WTC11 (cell line): ENCODE measurements around the gene TRIM62. TPM values are rescaled to one million over a fixed set of nuclear protein-coding genes. Genes with fewer than 3 reads are reported as not detected.

ENCODE experiments used
- ATAC-seq: fragments of 200-7000 bp; cut with Tn5 transposase; 2 replicates; pipeline ENCODE4 v1.10.0; 2021; ENCODE audit warnings: mild to moderate bottlenecking, moderate library complexity
- CTCF ChIA-PET: fragments of 300-600 bp; sonication (Branson Sonifier 250); formaldehyde crosslinking; loops from one replicate; lab custom pipeline; 2021; ENCODE audit warnings: antibody characterized with exemption; lab: Charles Lee
- POLR2A ChIA-PET: fragments of 350-600 bp; sonication (Branson Sonifier 250); formaldehyde crosslinking; loops from one replicate; lab custom pipeline; 2021; ENCODE audit warnings: antibody characterized with exemption; lab: Charles Lee
- DNase-seq: peaks from one replicate; pipeline ENCODE4 v3.0.0; 2021; ENCODE audit warnings: low spot score
- H3K27ac Mint-ChIP-seq: 2 replicates; pipeline ENCODE4 v1.8.0; 2021; ENCODE audit warnings: mixed read lengths
- H3K27me3 Mint-ChIP-seq: 2 replicates; pipeline ENCODE4 v1.8.0; 2021; ENCODE audit warnings: low read depth, mild to moderate bottlenecking, moderate library complexity, mixed read lengths
- H3K36me3 Mint-ChIP-seq: 2 replicates; pipeline ENCODE4 v1.8.0; 2021; ENCODE audit warnings: mixed read lengths
- H3K4me1 Mint-ChIP-seq: 2 replicates; pipeline ENCODE4 v1.8.0; 2022; ENCODE audit warnings: mixed read lengths
- H3K4me3 Mint-ChIP-seq: 2 replicates; pipeline ENCODE4 v1.8.0; 2021; ENCODE audit warnings: mild to moderate bottlenecking, moderate library complexity, mixed read lengths
- H3K9me3 Mint-ChIP-seq: 2 replicates; pipeline ENCODE4 v1.8.0; 2021; ENCODE audit warnings: mixed read lengths
- ARID4B ChIP-seq: sonication (generic); formaldehyde crosslinking; IDR thresholded peaks from 2 replicates; pipeline ENCODE4 v1.8.0; 2023; ENCODE audit warnings: missing genetic modification reagents, mild to moderate bottlenecking, borderline replicate concordance
- ATF3 ChIP-seq: sonication (generic); formaldehyde crosslinking; conservative IDR thresholded peaks from 2 replicates; pipeline ENCODE4 v1.8.1; 2022; ENCODE audit warnings: mild to moderate bottlenecking, missing genetic modification reagents
- E2F4 ChIP-seq: sonication (generic); formaldehyde crosslinking; IDR thresholded peaks from 2 replicates; pipeline ENCODE4 v1.8.1; 2022; ENCODE audit warnings: low read depth, mild to moderate bottlenecking, moderate library complexity, missing genetic modification reagents, borderline replicate concordance
- E2F5 ChIP-seq: sonication (generic); formaldehyde crosslinking; IDR thresholded peaks from 2 replicates; pipeline ENCODE4 v1.8.1; 2022; ENCODE audit warnings: mild to moderate bottlenecking, moderate library complexity, missing genetic modification reagents
- EMX1 ChIP-seq: fragments of 250-450 bp; sonication (Bioruptor Pico); IDR thresholded peaks from 2 replicates; pipeline ENCODE4 v1.8.0; 2021; ENCODE audit warnings: mild to moderate bottlenecking
- ERG ChIP-seq: fragments of 250-450 bp; sonication (Bioruptor Pico); IDR thresholded peaks from 2 replicates; pipeline ENCODE4 v1.8.0; 2021; ENCODE audit warnings: mild to moderate bottlenecking
- FOXP1 ChIP-seq: sonication (generic); formaldehyde crosslinking; IDR thresholded peaks from 2 replicates; pipeline ENCODE4 v1.8.0; 2022; ENCODE audit warnings: missing genetic modification reagents, mild to moderate bottlenecking, moderate library complexity, borderline replicate concordance
- HMGXB4 ChIP-seq: sonication (generic); formaldehyde crosslinking; IDR thresholded peaks from 2 replicates; pipeline ENCODE4 v1.8.1; 2023; ENCODE audit warnings: mild to moderate bottlenecking, moderate library complexity, missing genetic modification reagents
- SOX15 ChIP-seq: fragments of 250-450 bp; sonication (Bioruptor Pico); IDR thresholded peaks from 2 replicates; pipeline ENCODE4 v1.9.0; 2021; ENCODE audit warnings: mild to moderate bottlenecking
- STAT6 ChIP-seq: sonication (generic); formaldehyde crosslinking; conservative IDR thresholded peaks from 2 replicates; pipeline ENCODE4 v1.8.1; 2023; ENCODE audit warnings: mild to moderate bottlenecking, low read depth, missing genetic modification reagents, moderate library complexity
- TCF7 ChIP-seq: sonication (generic); formaldehyde crosslinking; IDR thresholded peaks from 2 replicates; pipeline ENCODE4 v1.8.0; 2022; ENCODE audit warnings: mild to moderate bottlenecking, low read depth, missing genetic modification reagents, moderate library complexity
- ZMAT4 ChIP-seq: fragments of 250-450 bp; sonication (Bioruptor Pico); IDR thresholded peaks from 2 replicates; pipeline ENCODE4 v1.9.0; 2021; ENCODE audit warnings: mild to moderate bottlenecking
- ZNF138 ChIP-seq: sonication (generic); formaldehyde crosslinking; conservative IDR thresholded peaks from 2 replicates; pipeline ENCODE4 v1.8.1; 2022; ENCODE audit warnings: mild to moderate bottlenecking, moderate library complexity, missing genetic modification reagents
- ZNF512 ChIP-seq: sonication (generic); formaldehyde crosslinking; IDR thresholded peaks from 2 replicates; pipeline ENCODE4 v1.8.1; 2022; ENCODE audit warnings: missing genetic modification reagents, borderline replicate concordance
- ZNF532 ChIP-seq: fragments of 250-450 bp; sonication (Bioruptor Pico); IDR thresholded peaks from 2 replicates; pipeline ENCODE4 v1.9.0; 2021; ENCODE audit warnings: mild to moderate bottlenecking, borderline replicate concordance
- total RNA-seq: library from RNA; stranded (reverse); gene quantifications from 3 replicates; pipeline ENCODE4 v1.2.3, GENCODE V29; 2021

The TRIM62 gene
- total RNA-seq, 1 experiment from 2014 or later = 13.6 TPM

- H3K9me3 Mint-ChIP-seq = no peaks in the 10 kb centered on the region
- CTCF ChIA-PET = interaction anchor here (0.9 to 1.9 kb wide), 3 partner anchors 12 to 206 kb away, joined by 4 to 8 read pairs (median 4); no protein-coding TSS in a partner anchor
- H3K4me3 Mint-ChIP-seq = no peak overlapping the region
- DNase-seq (no peak), ATAC-seq (no peak)
- no peaks in the 10 kb centered on the region for H3K36me3 Mint-ChIP-seq
- POLR2A ChIA-PET = no interaction called here
- H3K4me1 Mint-ChIP-seq = peaks cover 11% of the 10 kb centered on the region
- H3K27me3 Mint-ChIP-seq = peaks cover 34% of the 10 kb centered on the region
- no peak overlapping the region for H3K27ac Mint-ChIP-seq
- TF ChIP-seq HMGXB4 (CRISPR knock-in tag) = no peak
- no peak for TF ChIP-seq ZNF138
- no peak for TF ChIP-seq ARID4B (CRISPR knock-in tag)
- no peak for TF ChIP-seq TCF7 (CRISPR knock-in tag)
- no peak for TF ChIP-seq STAT6 (CRISPR knock-in tag)
- no peak for TF ChIP-seq ATF3 (CRISPR knock-in tag)
- no peak for TF ChIP-seq ZMAT4 (CRISPR knock-in tag)
- TF ChIP-seq ERG (CRISPR knock-in tag) = no peak
- no peak for TF ChIP-seq SOX15
- no peak for TF ChIP-seq ZNF512
- no peak for TF ChIP-seq ZNF532 (CRISPR knock-in tag)
- no peak for TF ChIP-seq EMX1
- no peak for TF ChIP-seq E2F4 (CRISPR knock-in tag)
- no peak for TF ChIP-seq FOXP1
- TF ChIP-seq E2F5 (CRISPR knock-in tag) = no peak
Measured at GRCh38 chr1:33098371-33098770, 83.5 kb downstream of the TRIM62 start.
